GF-D8 (cell line): Measurements from ENCODE around the gene COPG2.
"Not testable (repeated sequence)": the region's sequence is repeated elsewhere in the genome, so short reads cannot be mapped to it uniquely, and the experiment has no call there.

Experiments used
- DNase-seq: peaks from one replicate; lab custom pipeline; 2025; lab: John Stamatoyannopoulos, UW

Gene COPG2

DNA sequence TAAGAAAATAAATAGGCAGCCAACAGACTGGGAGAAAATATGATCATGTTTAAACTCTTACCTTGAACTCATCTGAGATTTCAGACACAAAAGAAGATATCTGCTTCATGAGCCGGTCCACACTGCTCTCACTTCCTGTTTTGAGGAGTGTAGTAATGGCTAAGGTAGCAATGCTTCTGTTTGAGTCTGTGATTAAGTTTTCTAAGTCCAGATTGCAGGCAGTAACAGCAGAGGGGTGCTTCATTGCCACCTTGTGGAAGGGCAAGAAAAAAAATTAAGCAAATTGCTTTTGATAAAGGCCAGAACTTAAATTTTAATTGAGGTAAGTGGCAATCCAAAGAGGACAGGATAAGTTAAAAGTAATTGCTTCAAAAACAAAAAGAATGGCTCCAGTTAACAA lies 107.6 kb downstream of the COPG2 start:
- DNase-seq = no peak

GRCh38 chr7:130559184-130559583 lies 109.4 kb downstream of the COPG2 start:
- DNase-seq = no peak

DNA sequence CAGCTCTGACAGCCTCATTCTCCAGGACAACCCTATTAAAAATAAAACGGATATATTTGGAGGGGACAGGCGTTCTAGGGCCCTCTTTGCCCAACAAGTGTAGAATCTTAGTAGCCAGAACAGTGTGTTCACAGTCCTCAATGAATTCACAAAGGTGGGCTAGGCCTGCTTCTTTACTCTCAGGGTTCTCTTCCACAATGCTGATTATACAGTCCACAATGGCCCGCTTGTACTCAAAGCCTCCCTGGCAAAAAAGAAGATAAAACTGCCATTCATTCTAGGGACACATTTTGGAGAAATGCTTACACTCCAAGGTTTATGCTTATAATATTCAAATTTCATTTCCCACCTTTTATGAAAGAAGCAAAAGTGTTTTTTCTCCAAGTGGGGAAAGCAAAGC lies 114.1 kb downstream of the COPG2 start:
- no peak for DNase-seq

DNA sequence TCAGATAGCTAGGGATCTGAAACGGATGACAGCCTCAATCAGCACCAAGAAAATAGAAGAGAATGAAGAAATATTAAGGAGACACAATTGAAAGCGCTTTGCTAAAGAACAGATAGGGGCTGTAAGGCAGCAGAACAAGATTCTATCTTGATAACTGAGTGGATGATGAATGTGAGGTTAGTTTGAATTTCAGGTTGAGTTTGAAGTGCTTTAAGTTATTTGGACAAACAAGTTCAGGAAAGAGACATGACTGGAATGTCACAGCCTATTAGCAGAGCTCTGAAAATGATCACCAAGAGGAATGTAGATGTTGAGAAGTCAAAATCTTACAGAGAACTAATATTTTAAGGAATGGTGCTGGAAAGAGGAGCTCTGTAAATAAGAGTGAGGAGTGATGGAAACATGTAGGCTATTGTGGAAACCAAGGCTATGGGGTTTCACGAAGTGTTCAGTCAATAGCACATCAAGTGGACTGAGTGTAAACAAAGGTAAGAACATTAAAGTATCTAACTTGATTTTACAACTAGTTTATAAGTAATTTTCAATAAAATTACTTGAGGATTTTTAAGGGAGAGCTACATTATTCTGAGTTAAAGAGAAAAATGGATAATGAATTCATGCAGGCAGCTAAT lies 115.0 kb downstream of the COPG2 start:
- DNase-seq = no peak

DNA sequence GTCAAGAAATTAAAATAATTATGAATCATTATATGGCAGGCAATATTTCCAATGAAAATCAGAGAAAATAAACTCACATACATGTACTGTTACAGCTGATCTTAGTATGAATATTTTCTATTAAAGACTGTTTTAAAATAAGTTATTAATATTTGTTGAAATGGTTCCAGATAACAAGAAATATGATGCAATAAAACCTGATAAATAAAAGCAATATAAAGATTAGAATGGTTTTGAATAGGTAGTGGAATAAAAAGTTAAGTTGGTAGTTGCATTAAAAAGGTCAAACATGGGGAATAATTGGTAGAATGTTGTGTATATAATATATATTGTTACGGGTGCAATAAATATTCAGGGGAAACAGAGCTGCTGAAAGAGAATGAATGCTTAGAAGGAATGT lies 124.2 kb downstream of the COPG2 start:
- DNase-seq = no peak

DNA sequence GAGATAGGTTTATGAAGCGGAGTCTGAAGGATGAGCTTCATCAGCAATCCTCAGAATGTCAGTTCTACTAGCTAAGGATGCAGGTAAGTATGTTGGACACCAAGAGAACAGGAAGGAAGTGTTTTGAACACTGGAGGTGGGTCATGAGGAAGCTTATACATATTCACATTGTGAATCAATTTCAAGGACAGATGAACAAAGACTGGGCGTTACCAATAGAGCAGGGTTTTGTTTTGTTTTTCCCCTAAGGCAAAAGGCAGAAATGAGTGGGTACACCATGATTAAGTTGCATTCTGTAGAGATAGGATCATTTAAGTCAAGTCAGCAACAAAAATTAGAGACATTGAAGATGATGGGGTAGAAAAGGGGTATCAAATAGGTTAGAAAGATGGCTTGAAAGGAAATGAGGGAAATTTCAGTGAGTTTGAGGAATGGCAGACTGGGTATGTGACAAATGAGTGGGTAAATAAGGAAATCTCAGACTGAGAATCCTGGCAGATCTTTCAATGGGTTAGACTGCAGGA lies 125.0 kb downstream of the COPG2 start:
- no peak for DNase-seq

DNA sequence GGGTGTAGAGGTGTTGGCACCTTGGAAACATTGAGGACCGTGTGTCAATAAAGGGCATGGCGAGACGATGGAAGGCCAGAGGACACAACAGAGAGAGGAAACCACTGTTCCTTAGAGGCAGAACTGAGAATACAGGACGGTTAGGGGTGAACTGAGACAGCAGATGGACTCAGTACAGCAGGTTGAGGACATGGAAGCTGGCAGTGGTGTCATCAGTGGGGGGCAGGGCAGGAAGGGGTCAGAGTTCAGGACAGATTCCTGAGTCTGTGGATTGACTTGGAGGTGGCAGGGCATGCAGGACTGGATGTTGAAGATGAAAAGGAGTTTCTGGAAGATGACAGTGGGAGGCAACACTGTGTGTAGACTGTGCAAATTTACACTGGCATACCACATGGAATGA lies 126.3 kb downstream of the COPG2 start:
- not testable (repeated sequence) for DNase-seq

DNA sequence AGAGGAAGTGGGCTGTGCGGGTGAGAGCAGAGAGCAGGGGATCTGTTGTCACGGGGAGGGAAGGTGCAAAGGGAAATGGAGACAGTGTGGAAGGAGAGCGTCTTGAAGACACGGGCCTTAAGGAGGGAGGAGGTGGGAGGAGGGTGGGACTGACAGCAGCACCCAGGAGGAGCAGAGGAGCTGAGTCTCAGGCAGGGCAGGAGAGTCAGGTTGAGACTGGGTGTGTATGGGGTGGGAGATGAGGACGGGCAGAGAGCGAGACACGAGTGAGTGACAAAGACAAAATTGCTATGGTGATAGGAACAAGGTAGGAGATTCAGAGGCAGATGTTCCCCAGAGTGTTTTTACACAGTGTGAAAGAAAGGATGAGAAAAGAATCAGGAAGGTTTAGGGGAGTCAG lies 127.3 kb downstream of the COPG2 start:
- not testable (repeated sequence) for DNase-seq

DNA sequence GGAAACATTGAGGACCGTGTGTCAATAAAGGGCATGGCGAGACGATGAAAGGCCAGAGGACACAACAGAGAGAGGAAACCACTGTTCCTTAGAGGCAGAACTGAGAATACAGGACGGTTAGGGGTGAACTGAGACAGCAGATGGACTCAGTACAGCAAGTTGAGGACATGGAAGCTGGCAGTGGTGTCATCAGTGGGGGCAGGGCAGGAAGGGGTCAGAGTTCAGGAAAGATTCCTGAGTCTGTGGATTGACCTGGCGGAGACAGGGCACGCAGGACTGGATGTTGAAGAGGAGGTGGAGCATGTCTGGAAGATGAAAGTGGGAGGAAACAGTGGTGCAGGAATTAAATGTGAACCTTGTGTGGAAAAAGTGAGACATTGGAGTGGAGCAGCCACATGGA lies 130.7 kb downstream of the COPG2 start:
- not testable (repeated sequence) for DNase-seq

DNA sequence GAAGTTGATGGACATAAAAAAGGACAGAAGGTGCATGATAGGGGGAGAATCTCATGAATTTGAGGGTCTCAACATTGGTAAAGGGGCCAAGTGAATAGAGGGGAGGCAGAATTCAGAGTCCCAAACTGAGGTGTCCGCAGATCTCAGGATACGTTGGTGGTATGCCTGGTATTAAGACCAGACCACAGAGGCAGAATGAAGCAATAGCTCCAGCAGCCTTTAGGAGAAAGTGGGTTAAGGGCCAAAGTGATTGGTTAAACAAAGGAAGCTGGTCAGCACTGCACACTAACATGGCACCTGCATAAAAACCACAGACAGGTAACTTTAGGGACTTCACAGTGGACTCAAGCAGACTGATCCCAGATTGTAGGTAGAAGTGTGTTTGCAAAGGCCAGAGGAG lies 139.1 kb downstream of the COPG2 start:
- no peak for DNase-seq

- DNase-seq = not testable (repeated sequence)
Measured at GRCh38 chr7:130527752-130528355, 140.7 kb downstream of the COPG2 start.

GRCh38 chr7:130524628-130525027 lies 143.9 kb downstream of the COPG2 start:
- no peak for DNase-seq

GRCh38 chr7:130523519-130524125 lies 144.9 kb downstream of the COPG2 start:
- not testable (repeated sequence) for DNase-seq

DNA sequence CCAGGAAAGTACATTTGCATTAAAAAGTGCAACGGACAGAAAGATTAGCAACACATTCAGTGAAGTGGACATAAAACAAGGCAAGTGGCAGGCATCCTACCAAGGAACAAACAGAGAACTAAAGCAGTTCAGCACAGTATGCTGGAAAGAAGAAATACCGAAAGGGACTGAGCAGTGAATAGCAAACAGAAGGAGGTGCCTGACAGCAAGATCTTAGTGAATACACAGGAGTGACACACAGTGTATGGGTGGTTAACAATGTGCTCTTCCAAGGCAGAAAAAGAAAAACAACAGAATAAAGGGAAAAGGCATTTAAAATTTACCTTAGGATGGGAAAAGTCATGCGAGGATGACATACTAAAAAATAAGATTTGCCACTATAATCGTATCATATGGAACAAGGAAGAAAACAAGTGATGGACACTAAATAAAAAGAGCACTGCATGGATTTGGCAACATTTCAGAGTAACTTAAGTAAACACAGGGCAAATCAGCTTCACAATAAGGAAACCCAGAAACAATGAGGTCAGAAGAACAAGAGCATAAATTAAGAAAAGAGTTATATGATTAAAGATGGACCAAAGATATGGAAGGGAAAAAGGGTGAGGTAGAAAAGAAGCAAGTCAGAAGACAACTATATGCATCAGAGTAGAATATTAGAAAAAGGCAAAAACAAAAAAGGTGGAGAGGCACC lies 147.1 kb downstream of the COPG2 start:
- DNase-seq = no peak

DNA sequence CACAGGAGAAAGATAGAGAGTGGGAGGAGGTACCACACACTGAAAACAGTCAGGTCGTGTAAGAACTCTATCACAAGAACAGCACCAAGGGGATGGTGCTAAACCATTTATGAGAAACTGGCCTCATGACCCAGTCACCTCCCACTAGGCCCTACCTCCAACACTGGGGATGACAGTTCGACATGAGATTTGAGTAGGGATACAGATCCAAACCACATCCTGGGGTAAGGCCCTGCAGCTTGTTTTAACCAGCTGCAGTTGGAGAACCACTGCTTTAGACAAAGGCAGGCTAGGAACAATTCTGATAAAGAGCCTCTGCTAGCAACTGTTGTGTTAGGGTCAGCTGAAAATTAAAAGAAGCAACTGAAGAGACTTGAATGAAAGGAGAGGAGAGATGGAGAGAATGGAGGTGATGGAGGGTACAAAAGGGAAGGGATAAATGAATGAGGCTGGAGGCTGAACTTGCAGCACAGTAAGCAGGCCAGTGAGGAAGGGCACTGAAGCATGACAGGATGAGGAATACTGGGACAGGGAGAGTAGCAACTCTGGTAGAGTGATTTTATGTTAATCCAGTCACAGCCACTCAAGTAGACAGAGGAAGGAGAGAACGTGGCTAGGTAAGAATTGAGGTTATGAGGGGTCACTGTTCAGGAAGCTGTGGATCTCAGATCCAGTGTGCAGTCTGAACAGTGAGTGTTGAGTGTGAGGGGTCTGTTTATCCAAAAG lies 153.1 kb downstream of the COPG2 start:
- DNase-seq = no peak

- no peak for DNase-seq
Measured at GRCh38 chr7:130513447-130513846, 155.1 kb downstream of the COPG2 start.

GRCh38 chr7:130512038-130512437 lies 156.5 kb downstream of the COPG2 start:
- DNase-seq = not testable (repeated sequence)

DNA sequence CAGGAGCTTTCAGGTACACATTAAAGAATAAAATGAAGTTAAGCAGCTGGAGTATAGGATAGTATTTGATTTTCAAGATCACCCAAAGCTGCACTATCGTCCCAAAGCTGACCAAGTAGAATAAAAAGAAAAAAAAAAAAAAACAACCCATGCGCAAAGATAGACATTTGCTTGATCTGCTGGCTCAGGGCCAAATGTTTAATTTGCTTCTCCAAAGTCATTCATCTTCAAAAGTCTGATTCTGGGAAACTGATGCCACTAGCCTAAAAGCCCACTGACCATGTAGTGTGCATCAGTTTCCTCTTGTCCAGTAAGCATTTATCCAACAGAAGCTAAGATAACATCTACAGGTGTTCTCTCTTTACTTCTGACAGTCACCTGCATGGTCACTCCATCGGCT lies 162.2 kb downstream of the COPG2 start:
- DNase-seq = no peak

GRCh38 chr7:130505753-130506152 lies 162.8 kb downstream of the COPG2 start:
- no peak for DNase-seq

DNA sequence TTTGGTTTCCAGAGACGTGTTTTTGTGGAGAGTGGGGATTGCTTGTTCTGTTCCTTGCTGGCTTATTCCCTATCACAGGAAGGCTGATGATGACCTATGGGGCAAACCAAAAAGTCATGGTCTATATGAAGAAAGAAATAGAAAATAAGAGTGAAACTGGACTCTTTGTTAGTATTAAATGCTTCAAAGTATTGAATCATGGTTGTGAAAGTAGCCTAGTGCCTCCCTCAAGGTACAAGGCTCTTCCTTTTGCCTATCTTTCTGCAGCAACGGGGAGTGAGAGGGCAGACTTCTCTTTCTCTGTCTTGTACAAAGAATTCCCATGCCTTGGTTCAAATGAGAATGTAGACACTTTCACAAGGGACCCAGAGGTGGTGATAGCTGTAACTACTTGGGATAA lies 167.6 kb downstream of the COPG2 start:
- DNase-seq = no peak

DNA sequence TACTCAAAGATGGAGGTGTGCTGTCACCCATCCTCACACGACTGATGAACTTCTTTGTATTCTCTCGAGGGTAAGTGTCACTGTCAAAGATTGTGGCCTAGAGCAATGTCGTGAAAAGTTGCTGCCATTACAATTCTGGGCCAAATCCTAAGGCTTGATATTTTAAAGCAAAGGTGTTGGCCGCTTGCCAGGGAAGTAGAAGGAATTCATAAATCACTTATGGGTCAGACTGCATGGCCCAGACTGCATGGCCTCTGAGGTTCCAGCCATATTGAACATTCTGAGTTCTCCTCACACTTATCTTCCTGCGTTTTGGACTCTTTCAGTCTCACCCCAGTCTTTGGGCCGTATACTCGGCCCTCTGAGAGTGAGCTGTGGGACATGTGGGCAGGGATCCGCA lies 168.1 kb downstream of the COPG2 start:
- no peak for DNase-seq

DNA sequence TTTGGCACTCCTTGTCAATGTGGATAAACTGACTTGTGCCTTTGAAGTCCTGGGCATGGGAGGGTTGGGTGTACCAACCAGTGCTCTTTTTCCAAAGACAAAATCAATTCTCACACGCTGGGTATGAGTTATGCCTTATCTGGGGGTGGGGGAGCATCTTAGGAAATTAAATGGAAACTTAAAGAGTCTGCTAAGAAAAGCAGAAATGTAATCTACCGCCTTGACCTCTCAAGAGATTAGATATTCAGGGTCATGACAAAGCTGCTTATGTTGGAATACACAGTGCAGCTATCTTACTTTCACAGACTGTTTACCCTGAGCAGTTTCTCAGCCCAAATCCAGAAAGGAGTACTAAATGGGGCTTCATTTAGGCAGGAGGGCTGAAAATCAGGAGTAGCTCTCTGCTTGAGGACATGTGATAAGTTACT lies 174.1 kb downstream of the COPG2 start:
- no peak for DNase-seq
